HG03439 (cell line): Measurements from ENCODE around the gene DTX3.
"Not testable (repeated sequence)": the region's sequence is repeated elsewhere in the genome, so short reads cannot be mapped to it uniquely, and the experiment has no call there.

Source experiments
- ATAC-seq: cut with Tn5 transposase; IDR thresholded peaks from one replicate; pipeline ENCODE4 v1.9.1; 2021; ENCODE audit warnings: mild to moderate bottlenecking, moderate library complexity; ENCODE audit not compliant: unreplicated experiment

DTX3 gene

DNA sequence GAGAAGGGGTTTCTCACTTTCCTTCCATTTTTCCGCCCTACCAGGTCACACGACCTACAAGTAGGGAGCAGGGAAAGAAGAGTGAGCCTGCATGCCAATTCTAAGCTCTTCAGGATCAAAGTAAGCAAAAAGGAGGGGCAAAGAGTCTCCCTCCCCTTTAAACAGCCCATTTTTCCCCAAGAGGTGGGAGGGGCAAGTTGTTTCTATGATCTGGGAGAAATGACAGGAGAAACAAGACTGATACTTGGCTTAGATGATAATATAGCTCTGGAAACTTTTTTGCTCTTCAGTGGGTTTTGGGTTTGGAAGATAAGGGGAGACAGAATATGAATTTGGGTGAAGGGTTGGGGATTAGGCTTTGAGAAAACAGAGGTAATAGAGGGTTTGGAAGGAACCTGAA is 1.8 kb downstream of the DTX3 start:
- no peak for ATAC-seq

DNA sequence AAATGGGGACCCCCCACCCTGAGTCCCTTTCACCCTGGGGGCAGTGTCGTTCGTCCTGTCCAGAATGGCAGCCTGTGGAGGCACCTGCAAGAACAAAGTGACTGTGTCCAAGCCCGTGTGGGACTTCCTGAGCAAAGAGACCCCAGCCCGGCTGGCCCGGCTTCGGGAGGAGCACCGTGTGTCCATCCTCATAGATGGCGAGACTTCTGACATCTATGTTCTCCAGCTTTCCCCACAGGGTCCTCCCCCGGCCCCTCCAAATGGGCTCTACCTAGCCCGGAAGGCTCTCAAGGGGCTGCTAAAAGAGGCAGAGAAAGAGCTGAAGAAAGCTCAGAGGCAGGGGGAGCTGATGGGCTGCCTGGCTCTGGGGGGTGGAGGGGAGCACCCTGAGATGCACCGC is 2.2 kb downstream of the DTX3 start:
- ATAC-seq = no peak

DNA sequence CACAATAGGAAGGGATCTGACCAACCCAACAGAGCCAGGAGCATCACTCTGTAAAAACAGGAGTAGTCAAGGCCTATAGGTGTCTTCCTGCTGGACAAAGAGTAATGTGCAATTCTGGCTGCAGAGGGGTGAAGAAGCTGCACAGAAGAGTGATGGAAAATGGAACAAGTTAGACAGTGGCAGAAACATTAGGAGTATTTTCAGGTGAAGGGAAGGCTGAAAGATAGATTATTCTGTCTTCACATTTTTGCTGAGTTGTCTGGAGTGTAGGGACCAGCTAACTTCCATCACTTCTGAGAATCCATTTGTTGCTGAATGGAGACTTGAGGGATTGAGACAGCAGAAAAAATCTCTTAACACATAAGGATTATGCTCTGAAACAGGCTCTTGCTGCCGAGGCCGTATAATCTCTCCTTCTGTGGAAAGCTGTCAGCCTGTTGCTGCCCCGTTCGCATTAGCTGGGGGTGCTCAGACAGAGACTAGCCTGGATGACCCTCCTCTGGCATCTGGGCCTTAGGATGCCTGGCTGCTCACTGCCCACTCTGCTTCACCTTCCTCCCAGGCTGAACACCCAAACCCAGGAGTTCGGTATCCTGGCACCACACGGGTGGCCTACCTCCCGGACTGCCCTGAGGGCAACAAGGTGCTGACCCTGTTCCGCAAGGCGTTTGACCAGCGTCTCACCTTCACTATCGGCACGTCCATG is 3.5 kb downstream of the DTX3 start:
- ATAC-seq = no peak

DNA sequence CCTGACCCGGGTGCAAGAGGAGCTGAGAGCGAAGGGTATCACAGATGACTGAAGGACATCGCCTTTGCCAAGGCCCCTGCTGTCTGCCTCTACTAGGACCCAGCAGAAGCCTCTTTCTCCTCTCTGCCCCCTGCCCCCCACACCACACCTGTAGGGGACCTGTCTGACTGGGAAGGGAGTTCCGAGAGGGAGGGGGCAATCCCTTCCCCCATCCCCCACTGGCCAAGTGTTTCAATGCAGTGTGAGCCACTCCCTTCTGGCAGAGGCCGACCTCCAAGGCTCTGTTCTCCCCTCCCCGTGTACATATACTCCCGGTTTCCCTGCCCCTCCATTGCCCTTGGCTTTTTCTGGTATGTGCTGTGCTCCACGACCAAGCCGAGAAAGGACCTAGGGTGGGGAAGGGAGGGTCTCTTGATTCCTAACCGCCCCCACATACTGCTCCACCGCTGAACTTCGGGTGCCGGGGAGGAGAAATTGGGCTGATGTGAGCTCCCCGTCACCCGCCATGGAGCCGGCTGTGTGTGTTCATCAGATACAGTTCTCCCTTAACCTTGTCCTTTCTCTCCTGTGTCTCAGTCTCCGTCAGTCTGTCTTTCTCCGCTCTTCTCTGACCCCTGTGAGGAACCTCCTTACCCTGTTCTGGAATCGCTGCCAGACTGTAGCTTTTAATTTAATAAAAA is 4.6 kb downstream of the DTX3 start:
- no peak for ATAC-seq

DNA sequence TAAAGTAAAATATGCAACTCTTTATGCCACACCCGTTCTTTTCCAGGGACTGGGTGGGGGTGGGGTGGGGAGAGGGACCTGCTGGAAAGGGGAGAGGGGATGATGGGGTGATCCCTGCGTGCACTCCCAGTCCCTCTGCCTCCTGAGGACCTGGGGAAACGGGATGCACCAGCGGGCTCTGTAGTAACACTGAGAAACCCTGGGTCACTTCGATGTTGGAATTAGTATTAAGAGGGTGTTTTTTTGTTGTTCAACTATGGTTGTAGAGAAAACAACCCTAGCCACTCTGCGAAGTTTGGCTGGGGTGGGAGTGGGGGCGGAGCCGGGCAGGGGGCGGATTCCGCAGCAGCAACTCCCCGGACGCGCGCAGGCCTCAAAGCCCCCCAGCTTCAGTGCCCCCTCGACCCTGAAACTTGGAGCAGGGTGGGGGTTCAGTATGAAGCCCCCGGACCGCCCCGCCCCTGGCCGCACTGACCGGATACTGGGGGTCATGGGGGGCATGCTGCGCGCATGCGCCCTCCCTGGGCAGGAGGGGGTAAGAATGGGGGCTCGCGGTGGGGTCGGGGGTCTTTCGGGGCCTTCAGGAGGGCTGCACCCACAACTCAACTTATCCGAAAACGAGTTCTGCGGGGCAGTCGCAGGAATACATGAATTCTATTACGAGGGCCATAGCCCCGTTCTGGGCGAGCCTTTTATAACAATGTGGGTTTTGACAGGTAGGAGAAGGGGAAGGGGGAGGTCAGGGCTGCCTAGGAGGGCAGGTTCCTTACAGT is 5.3 kb downstream of the DTX3 start:
- ATAC-seq = no peak

DNA sequence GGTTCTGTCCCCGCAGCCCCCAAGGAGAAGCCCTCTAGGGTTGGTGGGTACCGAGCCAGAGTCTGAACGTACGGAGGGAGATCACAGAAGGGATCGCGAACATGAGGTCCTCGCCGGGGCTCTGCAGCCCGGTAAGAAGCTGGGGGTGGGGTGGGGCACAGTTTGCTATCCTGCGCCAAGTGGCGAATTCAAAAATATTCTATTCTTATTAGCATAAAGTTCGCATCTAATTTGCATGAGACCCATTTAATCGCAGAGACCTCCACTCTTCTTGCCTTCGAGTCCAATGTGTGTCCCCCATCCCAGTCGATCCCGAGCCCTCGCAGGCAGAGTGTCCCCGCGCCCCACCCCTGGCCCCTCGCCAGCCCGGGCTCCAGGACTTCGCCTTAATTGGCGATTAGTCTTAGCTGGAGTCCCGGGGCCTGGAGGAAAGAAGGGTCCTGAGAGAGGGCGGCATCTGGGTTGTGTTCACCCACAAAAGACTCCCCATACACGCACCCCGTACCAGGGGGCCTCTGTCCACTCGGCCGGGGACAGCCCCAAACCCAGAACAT is 6.0 kb downstream of the DTX3 start:
- ATAC-seq = no peak

DNA sequence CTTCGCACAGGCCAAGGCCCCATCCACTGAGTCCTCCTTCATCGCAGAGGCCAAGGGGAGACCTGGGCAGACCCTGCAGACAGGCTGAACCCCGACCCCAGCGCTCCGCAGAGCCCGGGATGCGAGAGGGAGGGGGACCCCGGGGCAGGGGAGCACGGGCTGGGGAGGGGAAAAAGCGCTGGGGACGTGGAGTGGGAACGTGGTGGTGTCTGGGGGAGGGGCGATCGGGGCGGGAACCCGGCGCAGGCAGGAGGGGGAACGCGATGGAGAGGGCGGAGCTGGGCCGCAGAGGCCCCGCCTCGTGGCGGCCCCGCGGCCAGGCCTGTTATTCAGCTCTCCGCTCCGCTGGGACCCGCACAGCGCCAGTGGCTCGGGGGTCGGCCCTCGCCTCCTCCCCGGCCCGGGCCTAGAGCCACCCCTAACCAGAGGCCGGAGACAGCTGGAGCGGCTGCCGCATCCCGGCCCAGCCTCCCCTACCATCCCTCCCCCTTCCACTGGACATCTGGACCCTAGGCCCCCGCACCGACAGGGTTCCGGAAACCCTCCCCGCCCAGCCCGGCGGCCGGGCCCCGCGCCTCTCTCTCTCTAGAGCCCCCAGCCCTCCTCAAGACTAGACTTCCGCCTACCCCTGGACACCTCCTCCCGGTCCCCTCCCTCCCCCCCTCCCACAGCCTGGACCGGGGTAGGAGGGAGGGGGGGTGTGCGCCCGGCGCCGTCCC is 6.6 kb downstream of the DTX3 start, which contains the start of gene ARHGEF25:
ARHGEF25 (plus strand) TSS at position 328 of the 719 bp plus-strand sequence. CDS start 460 bp downstream, outside the sequence.
- ATAC-seq = no peak

DNA sequence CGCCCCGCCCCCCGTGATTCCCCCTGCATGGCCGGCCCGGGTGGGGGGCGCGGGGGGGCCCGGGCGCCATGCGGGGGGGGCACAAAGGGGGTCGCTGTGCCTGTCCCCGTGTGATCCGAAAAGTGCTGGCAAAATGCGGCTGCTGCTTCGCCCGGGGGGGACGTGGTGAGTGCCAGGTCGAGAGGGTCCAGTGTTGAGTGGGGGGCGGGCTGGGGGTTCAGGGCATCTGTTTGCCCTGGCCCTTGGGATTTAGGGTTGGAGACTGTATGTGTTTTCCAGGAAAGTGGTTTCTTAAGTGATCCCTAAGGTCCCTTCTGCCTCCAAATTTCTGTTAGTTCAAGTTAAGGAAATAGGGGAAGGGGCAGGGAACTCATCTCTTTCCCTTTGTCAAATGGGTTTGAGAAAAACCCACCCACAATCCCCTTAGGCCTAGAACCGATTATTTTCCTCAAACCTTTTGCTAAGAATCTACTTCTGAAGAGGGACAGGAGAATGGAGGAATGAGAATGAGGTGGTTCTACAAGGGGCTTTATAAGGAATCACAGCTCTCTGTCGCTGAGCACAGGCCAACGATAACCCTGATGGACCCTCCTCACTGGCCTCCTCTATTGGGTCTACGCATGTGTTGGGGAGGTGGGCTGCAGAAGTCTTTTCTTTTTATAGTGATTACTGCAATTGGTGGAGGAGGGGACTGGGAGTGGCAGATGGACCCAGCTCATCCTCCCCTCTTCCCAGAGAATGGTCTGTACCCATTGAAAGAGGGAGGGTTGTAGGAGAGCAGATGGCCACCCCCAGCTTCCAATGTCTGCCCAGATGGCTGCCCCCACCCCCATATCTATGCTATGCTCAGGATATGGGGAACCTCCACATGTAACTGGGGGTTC is 7.4 kb downstream of the DTX3 start:
- ATAC-seq = no peak

DNA sequence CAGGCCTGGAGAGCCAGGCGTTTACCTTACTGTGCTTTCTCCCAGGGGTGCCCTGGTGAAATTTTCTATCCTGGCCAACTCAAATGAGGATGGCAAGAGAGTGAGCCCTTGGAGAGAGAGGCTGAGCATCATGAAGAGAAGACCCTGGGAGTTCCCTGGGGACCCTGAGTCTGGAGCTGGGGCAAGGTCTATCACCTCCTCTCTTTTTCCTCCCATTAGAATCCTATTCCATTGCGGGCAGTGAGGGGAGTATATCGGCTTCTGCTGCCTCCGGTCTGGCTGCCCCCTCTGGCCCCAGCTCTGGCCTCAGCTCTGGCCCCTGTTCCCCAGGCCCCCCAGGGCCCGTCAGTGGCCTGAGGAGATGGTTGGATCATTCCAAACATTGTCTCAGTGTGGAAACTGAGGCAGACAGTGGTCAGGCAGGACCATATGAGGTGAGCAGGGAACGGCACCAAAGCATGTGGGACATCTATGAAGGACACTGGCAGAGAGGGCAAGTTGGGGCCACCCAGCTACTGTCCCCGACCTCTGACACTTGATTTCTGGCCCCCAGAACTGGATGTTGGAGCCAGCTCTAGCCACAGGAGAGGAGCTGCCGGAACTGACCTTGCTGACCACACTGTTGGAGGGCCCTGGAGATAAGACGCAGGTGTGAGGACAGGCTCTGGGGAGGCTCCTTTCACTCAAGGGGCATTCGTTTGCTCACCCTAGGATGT is 8.2 kb downstream of the DTX3 start:
- no peak for ATAC-seq

DNA sequence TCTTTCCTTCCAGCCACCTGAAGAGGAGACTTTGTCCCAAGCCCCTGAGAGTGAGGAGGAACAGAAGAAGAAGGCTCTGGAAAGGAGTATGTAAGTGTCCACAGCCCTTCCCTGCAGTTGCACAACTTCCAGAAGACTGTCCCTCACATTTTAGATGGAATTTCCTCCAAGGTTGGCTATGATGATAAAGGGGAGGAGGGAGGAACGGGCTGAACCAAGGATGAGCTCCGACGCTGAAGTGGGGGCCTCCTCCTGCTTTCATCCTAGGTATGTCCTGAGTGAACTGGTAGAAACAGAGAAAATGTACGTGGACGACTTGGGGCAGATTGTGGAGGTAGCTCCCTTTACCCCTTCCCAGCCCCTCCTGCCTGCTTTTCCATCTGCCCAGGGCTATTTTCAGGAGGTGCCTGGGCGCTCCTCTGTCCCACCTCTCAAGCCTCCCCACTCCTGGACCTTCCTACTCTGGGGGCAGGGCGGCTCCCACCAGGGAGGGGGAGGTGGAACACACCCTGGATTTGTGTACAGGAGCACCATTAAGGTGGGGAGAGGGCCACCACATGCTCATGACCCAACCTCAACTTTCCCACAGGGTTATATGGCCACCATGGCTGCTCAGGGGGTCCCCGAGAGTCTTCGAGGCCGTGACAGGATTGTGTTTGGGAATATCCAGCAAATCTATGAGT is 8.9 kb downstream of the DTX3 start:
- no peak for ATAC-seq

DNA sequence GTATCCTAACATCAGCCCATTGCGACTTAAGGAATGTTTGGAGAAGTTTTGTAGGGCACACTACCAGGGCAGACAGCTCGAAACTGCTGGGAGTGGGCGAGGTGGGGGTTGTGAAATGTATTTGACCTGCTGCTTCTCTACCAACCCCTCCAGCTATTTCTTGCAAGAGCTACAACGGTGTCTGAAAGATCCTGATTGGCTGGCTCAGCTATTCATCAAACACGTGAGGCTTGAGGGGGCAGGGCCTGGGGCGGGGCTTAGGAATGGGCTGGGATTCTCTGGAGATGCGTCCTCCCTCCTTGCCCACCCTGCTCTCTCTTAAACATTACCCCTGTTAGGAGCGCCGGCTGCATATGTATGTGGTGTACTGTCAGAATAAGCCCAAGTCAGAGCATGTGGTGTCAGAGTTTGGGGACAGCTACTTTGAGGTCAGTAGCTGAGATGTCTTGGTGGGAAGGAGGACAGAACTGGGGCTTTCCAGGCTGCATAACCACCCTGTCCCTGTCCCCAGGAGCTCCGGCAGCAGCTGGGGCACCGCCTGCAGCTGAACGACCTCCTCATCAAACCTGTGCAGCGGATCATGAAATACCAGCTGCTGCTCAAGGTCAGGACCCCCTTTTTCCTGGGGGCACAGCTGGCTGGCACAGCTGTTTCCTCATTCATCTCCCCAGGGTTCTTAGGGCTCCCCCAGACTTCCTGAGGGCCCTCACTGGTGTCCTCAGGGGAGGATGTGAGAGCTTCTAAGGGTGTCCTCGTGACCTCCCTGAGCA is 9.7 kb downstream of the DTX3 start:
- ATAC-seq = peak; percentile 52

DNA sequence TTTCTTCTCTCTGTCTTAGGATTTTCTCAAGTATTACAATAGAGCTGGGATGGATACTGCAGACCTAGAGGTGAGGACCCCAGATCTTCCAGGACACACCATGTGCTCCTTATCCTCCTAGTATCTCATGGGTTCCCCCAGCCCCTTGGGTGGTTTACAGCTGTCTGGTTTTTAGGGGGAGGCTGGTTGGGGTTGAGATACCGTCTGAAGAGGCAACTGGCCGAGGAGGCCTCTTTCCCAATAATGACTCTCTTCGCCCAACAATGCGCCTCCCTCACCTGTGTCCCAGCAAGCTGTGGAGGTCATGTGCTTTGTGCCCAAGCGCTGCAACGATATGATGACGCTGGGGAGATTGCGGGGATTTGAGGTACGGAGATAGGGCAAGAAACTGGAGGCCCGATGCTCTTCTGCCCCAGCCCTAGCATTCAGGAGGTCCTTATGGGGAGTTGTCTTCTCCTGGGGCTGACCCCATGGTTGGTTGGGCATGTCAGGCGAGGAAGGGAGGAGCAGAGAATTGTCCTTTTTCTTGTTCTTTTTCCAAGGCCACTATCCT is 10.4 kb downstream of the DTX3 start:
- ATAC-seq = no peak

DNA sequence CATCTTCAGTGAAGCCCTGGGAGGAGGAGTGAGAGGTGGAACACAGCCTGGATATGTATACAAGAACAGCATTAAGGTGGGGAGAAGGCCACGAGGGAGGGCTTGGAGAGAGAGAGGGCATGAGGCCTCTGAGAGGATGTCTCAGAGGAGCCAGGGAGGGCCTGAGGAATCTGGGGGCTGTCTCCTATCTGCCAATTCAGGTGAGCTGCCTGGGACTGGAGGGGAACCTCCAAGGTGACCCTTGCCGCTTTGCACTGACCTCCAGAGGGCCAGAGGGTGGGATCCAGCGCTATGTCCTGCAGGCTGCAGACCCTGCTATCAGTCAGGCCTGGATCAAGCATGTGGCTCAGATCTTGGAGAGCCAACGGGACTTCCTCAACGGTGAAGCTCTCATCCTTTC is 11.0 kb downstream of the DTX3 start:
- ATAC-seq = no peak

DNA sequence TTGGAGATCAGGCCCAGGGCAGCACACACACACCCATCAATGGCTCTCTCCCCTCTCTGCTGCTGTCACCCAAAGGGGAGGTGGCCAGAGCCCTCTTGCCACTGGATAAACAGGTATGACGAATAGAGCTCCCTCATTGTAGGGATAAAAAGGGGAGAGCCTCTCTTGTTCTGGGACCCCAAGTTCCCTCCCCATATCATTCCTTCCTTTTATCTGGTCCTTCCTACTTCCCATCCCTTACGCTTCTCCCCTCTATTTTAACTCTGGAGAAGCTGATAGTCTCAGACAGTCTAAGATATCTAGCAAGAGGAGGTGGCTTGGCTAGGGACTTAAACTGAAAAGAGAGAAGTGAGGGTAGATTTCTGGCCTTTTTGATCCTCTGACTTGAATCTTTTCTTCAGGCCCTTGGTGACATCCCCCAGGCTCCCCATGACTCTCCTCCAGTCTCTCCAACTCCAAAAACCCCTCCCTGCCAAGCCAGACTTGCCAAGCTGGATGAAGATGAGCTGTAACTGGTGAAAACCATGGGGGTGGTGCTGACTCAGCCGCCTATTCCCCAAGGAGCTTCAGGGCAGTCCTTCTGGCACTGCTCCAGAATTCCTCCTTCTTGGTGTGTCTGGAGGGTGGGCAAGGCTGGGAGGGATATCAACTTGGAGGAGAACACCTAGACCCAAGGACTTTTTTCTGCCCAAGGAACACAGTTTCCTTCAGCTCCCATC is 11.9 kb downstream of the DTX3 start:
- no peak for ATAC-seq

DNA sequence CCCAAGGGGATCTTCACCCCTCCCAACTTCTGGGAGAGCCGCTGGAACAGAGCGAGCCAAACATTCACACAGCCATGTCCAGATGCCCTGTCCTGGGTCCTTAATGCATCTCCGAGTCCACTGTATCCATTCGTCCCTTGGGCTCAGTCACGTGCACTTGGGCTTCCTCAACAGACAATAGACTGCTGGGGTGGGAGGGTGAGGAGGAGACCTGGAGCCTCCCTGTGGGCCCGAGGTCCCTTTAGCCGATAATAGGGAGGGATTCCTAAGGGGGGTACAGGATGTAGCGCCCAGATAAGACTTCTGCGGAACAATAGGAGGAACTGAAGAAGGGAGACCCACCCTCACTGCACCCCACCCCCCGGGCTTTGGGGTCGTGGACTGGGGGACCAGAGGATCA is 13.3 kb downstream of the DTX3 start:
- ATAC-seq = no peak

DNA sequence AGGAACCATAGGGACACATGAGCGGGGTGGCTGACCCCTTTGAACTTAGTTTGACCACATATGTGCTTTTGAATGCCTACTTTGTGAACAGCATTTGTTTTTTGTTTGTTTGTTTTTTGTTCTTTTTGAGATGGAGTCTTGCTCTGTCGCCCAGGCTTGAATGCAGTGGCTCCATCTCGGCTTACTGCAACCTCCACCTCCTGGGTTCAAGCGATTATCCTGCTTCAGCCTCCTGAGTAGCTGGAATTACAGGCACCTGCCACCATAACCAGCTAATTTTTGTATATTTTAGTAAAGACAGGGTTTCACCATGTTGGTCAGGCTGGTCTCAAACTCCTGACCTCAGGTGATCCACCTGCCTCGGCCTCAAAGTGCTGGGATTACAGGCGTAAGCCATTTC is 13.8 kb downstream of the DTX3 start:
- not testable (repeated sequence) for ATAC-seq

DNA sequence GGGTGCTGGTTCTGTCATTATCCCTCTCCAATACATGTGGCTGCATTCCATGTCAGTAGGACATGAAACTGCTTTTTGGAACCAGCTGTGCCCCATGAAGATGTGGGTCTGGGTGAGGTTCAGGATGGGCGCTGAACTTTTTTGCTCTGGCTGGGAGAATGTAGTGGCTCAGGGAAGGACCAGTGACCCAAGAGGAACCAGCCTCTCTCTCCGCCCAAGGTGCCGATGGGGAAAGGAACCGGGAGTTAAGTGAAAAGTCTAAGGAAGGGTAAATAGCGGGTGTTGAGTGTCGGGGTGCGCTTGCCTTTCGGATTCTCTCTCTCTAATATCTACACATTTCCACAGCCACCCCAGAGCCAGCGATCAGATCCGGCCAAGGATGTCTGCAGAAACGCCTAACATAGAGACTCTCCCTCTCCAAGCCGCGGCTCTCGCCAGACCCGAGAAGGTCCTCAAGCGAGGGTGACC is 14.4 kb downstream of the DTX3 start:
- ATAC-seq = no peak
